ENCODE measurements around the gene C17orf58.

C17orf58 gene

DNA sequence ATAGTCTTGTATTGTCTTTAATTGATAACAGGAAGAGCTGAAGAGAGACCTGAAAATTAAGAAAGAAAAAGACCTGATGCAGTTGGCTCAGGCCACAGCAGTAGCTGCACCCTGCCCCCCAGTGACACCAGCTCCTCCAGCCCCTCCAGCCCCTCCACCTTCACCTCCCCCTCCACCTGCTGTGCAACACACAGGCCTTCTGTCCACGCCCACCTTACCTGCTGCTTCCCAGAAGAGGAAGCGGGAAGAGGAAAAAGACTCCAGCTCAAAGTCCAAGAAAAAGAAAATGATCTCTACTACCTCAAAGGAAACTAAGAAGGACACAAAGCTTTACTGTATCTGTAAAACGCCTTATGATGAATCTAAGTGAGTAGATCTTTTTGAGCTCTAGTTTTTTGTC lies 36.8 kb downstream of the C17orf58 start:
- DNase-seq (ENCODE audit: low read depth in 2 of 2), result no peak

DNA sequence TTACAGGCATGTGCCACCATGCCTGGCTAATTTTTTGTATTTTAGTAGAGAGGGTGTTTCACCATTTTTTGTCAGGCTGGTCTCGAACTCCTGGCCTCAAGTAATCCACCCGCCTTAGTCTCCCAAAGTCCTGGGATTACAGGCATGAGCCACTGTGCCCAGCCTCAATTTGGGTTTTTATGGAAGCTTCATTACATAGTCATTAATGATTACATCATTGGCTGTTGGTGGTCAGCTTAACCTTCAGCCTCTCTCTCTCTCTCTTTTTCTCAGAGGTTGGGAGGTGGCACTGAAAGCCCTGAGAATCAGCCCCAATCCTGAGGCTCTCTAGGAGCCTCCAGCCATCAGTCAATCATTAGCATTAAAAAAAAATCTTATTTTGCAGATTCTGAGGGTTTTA lies 45.3 kb downstream of the C17orf58 start:
- DNase-seq (ENCODE audit: low read depth in 2 of 2), result no peak

DNA sequence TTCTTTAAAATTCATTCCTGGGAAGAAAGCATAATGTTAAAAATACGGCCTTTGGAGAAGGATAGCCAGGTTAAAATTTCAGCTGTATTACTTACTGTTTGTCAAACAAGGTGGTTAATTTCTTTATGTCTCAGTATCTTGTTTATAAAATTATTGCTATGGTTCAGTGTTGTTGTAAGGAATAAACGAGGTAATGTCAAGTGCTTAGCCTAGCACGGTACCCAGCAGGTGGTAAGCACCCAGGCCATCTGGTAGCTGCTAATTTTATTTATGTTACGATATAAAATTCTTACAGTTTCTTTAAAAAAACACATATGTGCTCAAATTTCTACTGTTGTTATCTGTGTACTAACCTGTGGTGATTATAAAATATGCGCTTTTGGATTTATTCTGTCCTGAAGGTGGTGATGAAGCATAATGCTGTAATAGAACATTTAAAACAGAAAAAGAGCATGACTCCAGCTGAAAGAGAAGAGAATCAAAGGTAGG lies 48.9 kb downstream of the C17orf58 start:
- DNase-seq (ENCODE audit: low read depth in 2 of 2), result no peak

DNA sequence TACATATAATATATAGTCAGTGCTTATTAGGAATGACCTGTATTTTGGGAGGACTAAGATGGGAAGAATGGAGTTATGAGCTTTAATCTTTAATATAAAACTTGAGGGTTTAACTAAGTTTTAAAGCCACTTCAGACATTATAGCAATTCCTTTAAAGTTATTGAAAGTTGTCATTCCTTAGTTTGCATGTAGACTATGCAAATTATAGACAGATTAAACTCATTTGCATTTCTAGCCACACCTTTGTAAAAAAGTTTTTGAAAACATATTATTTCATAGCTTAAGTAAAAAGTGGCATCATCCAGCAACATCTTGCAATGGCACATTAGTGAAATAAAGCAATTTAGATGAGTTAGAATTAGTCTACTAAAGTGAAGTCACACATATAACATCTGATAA lies 49.8 kb downstream of the C17orf58 start:
- DNase-seq (ENCODE audit: low read depth in 2 of 2), result no peak

DNA sequence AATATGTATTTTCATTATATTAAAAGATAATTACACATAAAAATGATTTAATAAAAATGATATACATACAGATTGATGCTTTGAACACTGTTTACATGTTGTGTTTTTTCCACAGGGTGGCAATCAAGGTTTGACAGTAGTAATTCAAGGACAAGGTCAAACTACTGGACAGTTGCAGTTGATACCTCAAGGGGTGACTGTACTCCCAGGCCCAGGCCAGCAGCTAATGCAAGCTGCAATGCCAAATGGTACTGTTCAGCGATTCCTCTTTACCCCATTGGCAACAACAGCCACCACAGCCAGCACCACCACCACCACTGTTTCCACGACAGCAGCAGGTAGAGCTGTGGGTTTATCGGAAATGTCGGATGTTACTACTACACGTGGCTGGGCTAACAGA lies 52.2 kb downstream of the C17orf58 start:
- DNase-seq (ENCODE audit: low read depth in 2 of 2), result no peak

DNA sequence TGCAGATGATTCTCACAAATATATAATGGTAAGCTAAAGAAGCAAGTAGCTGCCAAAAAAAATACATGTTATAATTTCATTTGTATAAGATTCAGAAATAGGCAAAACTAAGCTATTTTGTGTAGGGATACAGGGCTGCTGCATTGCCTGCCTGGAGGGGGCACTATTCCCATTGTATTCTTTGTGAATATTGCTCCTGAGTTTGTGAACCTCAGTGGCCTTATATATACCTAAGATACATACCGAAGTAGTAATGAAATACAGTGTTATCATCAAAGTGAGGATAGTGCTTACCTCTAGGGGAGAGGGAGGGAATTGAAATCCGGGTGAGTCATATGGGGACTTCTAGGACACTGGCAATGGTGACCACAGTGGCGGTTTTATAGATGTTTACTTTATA lies 53.5 kb downstream of the C17orf58 start:
- no peak for DNase-seq (ENCODE audit: low read depth in 2 of 2)

All from stimulated activated CD8-positive, alpha-beta memory T cell treated with anti-CD3 and anti-CD28 coated beads, Interleukin-2, amount 100 ng/mL, for 48 hours (primary cell).